DOHH2 (cell line): ENCODE results near the gene SHISA8.

Source experiments
- H3F3A ChIP-seq: fragments of 200-600 bp; sonication (generic), shearing (Covaris generic); 2 replicates; pipeline ENCODE4 v1.6.0; 2016; ENCODE audit warnings: antibody characterized with exemption, mild to moderate bottlenecking; ENCODE audit not compliant: control insufficient read depth, insufficient read depth
- H3K27ac ChIP-seq: fragments of 200-600 bp; sonication (generic); 2 replicates; pipeline ENCODE4 v1.5.1; 2014; ENCODE audit warnings: low read depth, mild to moderate bottlenecking, low read length, moderate library complexity
- H3K27me3 ChIP-seq: fragments of 200-600 bp; sonication (generic); 2 replicates; pipeline ENCODE4 v1.6.1; 2014; ENCODE audit warnings: mild to moderate bottlenecking, low read length, mixed read lengths; ENCODE audit not compliant: control insufficient read depth
- H3K36me3 ChIP-seq: fragments of 200-600 bp; sonication (generic); 2 replicates; pipeline ENCODE4 v1.6.1; 2014; ENCODE audit warnings: mild to moderate bottlenecking, low read length, moderate library complexity, mixed read lengths; ENCODE audit not compliant: control insufficient read depth
- H3K4me1 ChIP-seq: fragments of 200-600 bp; sonication (generic); 2 replicates; pipeline ENCODE4 v1.6.1; 2014; ENCODE audit warnings: mild to moderate bottlenecking, low read length, mixed read lengths; ENCODE audit not compliant: control insufficient read depth
- H3K4me2 ChIP-seq: fragments of 200-600 bp; sonication (generic); 2 replicates; pipeline ENCODE4 v1.6.0; 2014; ENCODE audit warnings: mild to moderate bottlenecking, low read length, moderate library complexity
- H3K4me3 ChIP-seq: fragments of 200-600 bp; sonication (generic); 2 replicates; pipeline ENCODE4 v1.5.1; 2014; ENCODE audit warnings: mild to moderate bottlenecking, low read length, mixed read lengths
- H3K79me2 ChIP-seq: fragments of 200-600 bp; sonication (generic); 2 replicates; pipeline ENCODE4 v1.6.1; 2014; ENCODE audit warnings: mild to moderate bottlenecking, low read length, mixed read lengths; ENCODE audit not compliant: control insufficient read depth
- H3K9me2 ChIP-seq: fragments of 200-600 bp; sonication (generic); replicated peaks from 2 replicates; pipeline ENCODE4 v1.6.1; 2014; ENCODE audit warnings: mild to moderate bottlenecking, low read length, mixed read lengths; ENCODE audit not compliant: control insufficient read depth
- H3K9me3 ChIP-seq: fragments of 200-600 bp; sonication (generic); 2 replicates; pipeline ENCODE4 v1.6.1; 2014; ENCODE audit warnings: antibody characterized with exemption, low read length, mixed read lengths; ENCODE audit not compliant: control insufficient read depth, insufficient read depth
- H4K20me1 ChIP-seq: fragments of 200-600 bp; sonication (generic); 2 replicates; pipeline ENCODE4 v1.6.0; 2014; ENCODE audit warnings: low read depth, mild to moderate bottlenecking, antibody characterized with exemption, low read length, moderate library complexity; ENCODE audit not compliant: control insufficient read depth, insufficient read depth
- EZH2phosphoT487 ChIP-seq: fragments of 200-600 bp; sonication (generic); IDR thresholded peaks from 2 replicates; pipeline ENCODE4 v1.6.1; 2017; ENCODE audit warnings: borderline replicate concordance, mild to moderate bottlenecking, antibody characterized with exemption, low read length, moderate library complexity, mixed read lengths
- TF ChIP-seq, protein P1 (sequence below): fragments of 200-600 bp; sonication (generic); IDR thresholded peaks from one replicate; pipeline ENCODE4 v1.5.1; 2014; ENCODE audit warnings: antibody characterized with exemption, mild to moderate bottlenecking, low read depth, low read length; ENCODE audit not compliant: poor library complexity, severe bottlenecking

SHISA8 gene

GRCh38 chr22:41902016-41902415, 12.9 kb downstream of the SHISA8 start:
- H3K4me3 ChIP-seq = no peak overlapping the region
- H3K36me3 ChIP-seq = peaks cover 96% of the 10 kb centered on the region
- H3K4me1 ChIP-seq = no peaks in the 10 kb centered on the region
- no peaks in the 10 kb centered on the region for H3K9me3 ChIP-seq
- H3K4me2 ChIP-seq = no peak overlapping the region
- H3K9me2 ChIP-seq = no peaks in the 10 kb centered on the region
- no peak for TF ChIP-seq EZH2phosphoT487
- TF ChIP-seq, protein P1, sequence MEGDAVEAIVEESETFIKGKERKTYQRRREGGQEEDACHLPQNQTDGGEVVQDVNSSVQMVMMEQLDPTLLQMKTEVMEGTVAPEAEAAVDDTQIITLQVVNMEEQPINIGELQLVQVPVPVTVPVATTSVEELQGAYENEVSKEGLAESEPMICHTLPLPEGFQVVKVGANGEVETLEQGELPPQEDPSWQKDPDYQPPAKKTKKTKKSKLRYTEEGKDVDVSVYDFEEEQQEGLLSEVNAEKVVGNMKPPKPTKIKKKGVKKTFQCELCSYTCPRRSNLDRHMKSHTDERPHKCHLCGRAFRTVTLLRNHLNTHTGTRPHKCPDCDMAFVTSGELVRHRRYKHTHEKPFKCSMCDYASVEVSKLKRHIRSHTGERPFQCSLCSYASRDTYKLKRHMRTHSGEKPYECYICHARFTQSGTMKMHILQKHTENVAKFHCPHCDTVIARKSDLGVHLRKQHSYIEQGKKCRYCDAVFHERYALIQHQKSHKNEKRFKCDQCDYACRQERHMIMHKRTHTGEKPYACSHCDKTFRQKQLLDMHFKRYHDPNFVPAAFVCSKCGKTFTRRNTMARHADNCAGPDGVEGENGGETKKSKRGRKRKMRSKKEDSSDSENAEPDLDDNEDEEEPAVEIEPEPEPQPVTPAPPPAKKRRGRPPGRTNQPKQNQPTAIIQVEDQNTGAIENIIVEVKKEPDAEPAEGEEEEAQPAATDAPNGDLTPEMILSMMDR = no peak
- no peaks in the 10 kb centered on the region for H3K79me2 ChIP-seq
- H3K27me3 ChIP-seq = no peaks in the 10 kb centered on the region
- H4K20me1 ChIP-seq = peaks cover 7% of the 10 kb centered on the region
- no peak overlapping the region for H3K27ac ChIP-seq
- H3F3A ChIP-seq = peaks cover 5% of the 10 kb centered on the region; the same call in 1 of the 2 replicates

GRCh38 chr22:41900652-41901312, 14.1 kb downstream of the SHISA8 start:
- Histone ChIP-seq H4K20me1 (peaks cover 7% of the 10 kb centered on the region), H3K4me1 (no peaks in the 10 kb centered on the region), H3K27ac (no peak overlapping the region), H3K9me2 (no peaks in the 10 kb centered on the region), H3F3A (no peaks in the 10 kb centered on the region), H3K9me3 (no peaks in the 10 kb centered on the region), H3K79me2 (no peaks in the 10 kb centered on the region), H3K27me3 (no peaks in the 10 kb centered on the region), H3K36me3 (peaks cover 98% of the 10 kb centered on the region), H3K4me3 (no peak overlapping the region), H3K4me2 (no peak overlapping the region)
- TF ChIP-seq, protein P1 = no peak
- TF ChIP-seq EZH2phosphoT487 = no peak

DNA sequence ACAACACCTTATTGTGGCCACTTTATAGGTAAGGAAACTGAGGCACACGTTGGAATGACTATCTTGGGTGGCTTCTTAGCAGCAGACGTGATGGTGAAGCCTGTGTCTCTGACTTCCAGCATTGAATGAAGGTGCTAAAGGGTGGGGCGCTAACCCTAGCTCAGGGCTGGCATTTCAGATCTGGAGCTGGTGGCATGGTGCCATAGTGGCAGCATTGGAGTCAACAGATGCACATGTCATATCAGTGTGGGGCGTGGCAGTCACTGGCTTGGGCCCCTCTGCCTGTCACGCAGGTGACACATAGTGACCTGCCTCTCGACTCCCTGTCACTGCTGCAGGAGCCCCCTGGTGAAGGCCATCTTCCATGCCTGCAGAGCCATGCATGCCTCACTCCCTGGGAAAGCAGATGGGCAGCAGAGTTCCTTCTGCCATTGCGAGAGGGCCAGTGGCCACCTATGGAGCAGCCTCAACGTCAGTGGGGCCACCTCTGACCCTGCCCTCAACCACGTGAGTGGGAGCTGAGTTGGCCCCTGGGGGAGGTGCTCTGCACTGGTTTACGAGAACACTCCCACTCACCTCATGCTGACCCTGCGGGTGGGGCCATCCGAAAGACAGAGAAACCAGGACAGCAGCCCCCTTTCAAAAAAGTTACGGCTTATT, 14.8 kb downstream of the SHISA8 start:
- TF ChIP-seq, protein P1 = no peak
- no peak for TF ChIP-seq EZH2phosphoT487
- Histone ChIP-seq H3K9me3 (no peaks in the 10 kb centered on the region), H3K4me1 (no peaks in the 10 kb centered on the region), H3K9me2 (no peaks in the 10 kb centered on the region), H3K4me2 (no peak overlapping the region), H4K20me1 (peaks cover 7% of the 10 kb centered on the region), H3F3A (no peaks in the 10 kb centered on the region), H3K4me3 (no peak overlapping the region), H3K27me3 (no peaks in the 10 kb centered on the region), H3K79me2 (no peaks in the 10 kb centered on the region), H3K27ac (no peak overlapping the region), H3K36me3 (peaks cover 91% of the 10 kb centered on the region)
